ENCODE measurements around the gene RFX5. TPM values are rescaled to one million over a fixed set of nuclear protein-coding genes. Genes with fewer than 3 reads are reported as not detected.
"Not testable (repeated sequence)": the region's sequence is repeated elsewhere in the genome, so short reads cannot be mapped to it uniquely, and the experiment has no call there.

RFX5 gene
- 14.3 TPM for total RNA-seq

- FAIRE-seq = peak; percentile 86
Measured at GRCh38 chr1:151346769-151347522, at the start of gene RFX5. TSS of gene RFX5 (minus strand) at chr1:151347252. CDS start at chr1:151346320, 932 bp downstream.

GRCh38 chr1:151396265-151396664, 49.2 kb upstream of the RFX5 start:
- FAIRE-seq; DNase-seq (ENCODE audit: low spot score in 2 of 2): not testable (repeated sequence)

More at GRCh38 chr1:151346769-151347522, at the start of gene RFX5:
- peak; percentile 65 to 88 for DNase-seq (ENCODE audit: low spot score in 2 of 2)

GRCh38 chr1:151393583-151393982, 46.5 kb upstream of the RFX5 start:
- no peak for DNase-seq (ENCODE audit: low spot score in 2 of 2)
- no peak for FAIRE-seq

- DNase-seq (ENCODE audit: low spot score in 2 of 2) (no peak), FAIRE-seq (no peak)
Measured at GRCh38 chr1:151391079-151391563, 44.1 kb upstream of the RFX5 start.

GRCh38 chr1:151390221-151391078, 43.4 kb upstream of the RFX5 start:
- not testable (repeated sequence) for FAIRE-seq

GRCh38 chr1:151386002-151386401, 39.0 kb upstream of the RFX5 start:
- FAIRE-seq (no peak), DNase-seq (ENCODE audit: low spot score in 2 of 2) (no peak)

More at GRCh38 chr1:151390221-151391078, 43.4 kb upstream of the RFX5 start:
- DNase-seq (ENCODE audit: low spot score in 2 of 2) = not testable (repeated sequence)

- no peak for FAIRE-seq
- DNase-seq (ENCODE audit: low spot score in 2 of 2) = no peak
Measured at GRCh38 chr1:151384584-151384983, 37.5 kb upstream of the RFX5 start.

GRCh38 chr1:151377150-151377884, 30.3 kb upstream of the RFX5 start:
- DNase-seq (ENCODE audit: low spot score in 2 of 2) = no peak
- FAIRE-seq = no peak

GRCh38 chr1:151373196-151373595, 26.1 kb upstream of the RFX5 start:
- DNase-seq (ENCODE audit: low spot score in 2 of 2) = no peak
- FAIRE-seq = no peak

- FAIRE-seq (no peak), DNase-seq (ENCODE audit: low spot score in 2 of 2) (peak; percentile 37 to 62)
Measured at GRCh38 chr1:151372058-151372934, 25.2 kb upstream of the RFX5 start, which contains the start of gene SELENBP1. TSS of gene SELENBP1 (minus strand) at chr1:151372705. CDS start at chr1:151372641, 64 bp downstream.

GRCh38 chr1:151371370-151372057, 24.5 kb upstream of the RFX5 start:
- DNase-seq (ENCODE audit: low spot score in 2 of 2) (no peak), FAIRE-seq (no peak)

- DNase-seq (ENCODE audit: low spot score in 2 of 2) = no peak
- FAIRE-seq = no peak
Measured at GRCh38 chr1:151370211-151370911, 23.3 kb upstream of the RFX5 start.

- FAIRE-seq = no peak
- no peak for DNase-seq (ENCODE audit: low spot score in 2 of 2)
Measured at GRCh38 chr1:151369621-151370048, 22.6 kb upstream of the RFX5 start.

- FAIRE-seq (no peak), DNase-seq (ENCODE audit: low spot score in 2 of 2) (no peak)
Measured at GRCh38 chr1:151369302-151369610, 22.2 kb upstream of the RFX5 start.

- FAIRE-seq = no peak
Measured at GRCh38 chr1:151368393-151369301, 21.6 kb upstream of the RFX5 start.

GRCh38 chr1:151367658-151368392, 20.8 kb upstream of the RFX5 start:
- DNase-seq (ENCODE audit: low spot score in 2 of 2) (no peak), FAIRE-seq (no peak)

More at GRCh38 chr1:151368393-151369301, 21.6 kb upstream of the RFX5 start:
- no peak for DNase-seq (ENCODE audit: low spot score in 2 of 2)

- DNase-seq (ENCODE audit: low spot score in 2 of 2) = no peak
- no peak for FAIRE-seq
Measured at GRCh38 chr1:151364996-151365395, 17.9 kb upstream of the RFX5 start.
